GM06990 (cell line): ENCODE data around the gene LRRC15.
A peak's percentile ranks its signal among the peaks of the same experiment; 100 is the strongest.

ENCODE experiments used
- DNase-seq: peaks from one replicate; pipeline ENCODE4 v3.0.0-alpha.2; 2011; ENCODE audit not compliant: insufficient read length; ENCODE audit errors: extremely low read depth
- H3K27me3 ChIP-seq: replicated peaks from 2 replicates; pipeline ENCODE4 v1.6.0; 2011; ENCODE audit warnings: low read length; ENCODE audit not compliant: control insufficient read depth, insufficient read depth
- H3K36me3 ChIP-seq: 2 replicates; pipeline ENCODE4 v1.5.1; 2011; ENCODE audit warnings: low read length; ENCODE audit not compliant: control insufficient read depth, insufficient read depth
- H3K4me3 ChIP-seq: replicated peaks from 2 replicates; pipeline ENCODE4 v1.5.1; 2011; ENCODE audit warnings: low read depth, mild to moderate bottlenecking, control low read depth, low read length
- CTCF ChIP-seq: IDR thresholded peaks from 2 replicates; pipeline ENCODE4 v1.5.1; 2011; ENCODE audit warnings: low read length, control low read depth, mild to moderate bottlenecking, inconsistent platforms; ENCODE audit not compliant: insufficient read depth, poor library complexity, severe bottlenecking

The LRRC15 gene

GRCh38 chr3:194324823-194325327 is 44.7 kb downstream of the LRRC15 start:
- TF ChIP-seq CTCF: no peak
- Histone ChIP-seq H3K36me3 (no peaks in the 10 kb centered on the region), H3K27me3 (no peaks in the 10 kb centered on the region), H3K4me3 (no peak overlapping the region)
- no peak for DNase-seq

GRCh38 chr3:194323785-194324735 is 45.5 kb downstream of the LRRC15 start:
- Histone ChIP-seq H3K4me3 (no peak overlapping the region), H3K36me3 (no peaks in the 10 kb centered on the region), H3K27me3 (no peaks in the 10 kb centered on the region)
- no peak for TF ChIP-seq CTCF
- DNase-seq: peak; percentile 58

- TF ChIP-seq CTCF: no peak
- Histone ChIP-seq H3K36me3 (no peaks in the 10 kb centered on the region), H3K4me3 (no peak overlapping the region), H3K27me3 (no peaks in the 10 kb centered on the region)
- no peak for DNase-seq
These were observed 46.8 kb downstream of the LRRC15 start for GRCh38 chr3:194322678-194323211.

DNA sequence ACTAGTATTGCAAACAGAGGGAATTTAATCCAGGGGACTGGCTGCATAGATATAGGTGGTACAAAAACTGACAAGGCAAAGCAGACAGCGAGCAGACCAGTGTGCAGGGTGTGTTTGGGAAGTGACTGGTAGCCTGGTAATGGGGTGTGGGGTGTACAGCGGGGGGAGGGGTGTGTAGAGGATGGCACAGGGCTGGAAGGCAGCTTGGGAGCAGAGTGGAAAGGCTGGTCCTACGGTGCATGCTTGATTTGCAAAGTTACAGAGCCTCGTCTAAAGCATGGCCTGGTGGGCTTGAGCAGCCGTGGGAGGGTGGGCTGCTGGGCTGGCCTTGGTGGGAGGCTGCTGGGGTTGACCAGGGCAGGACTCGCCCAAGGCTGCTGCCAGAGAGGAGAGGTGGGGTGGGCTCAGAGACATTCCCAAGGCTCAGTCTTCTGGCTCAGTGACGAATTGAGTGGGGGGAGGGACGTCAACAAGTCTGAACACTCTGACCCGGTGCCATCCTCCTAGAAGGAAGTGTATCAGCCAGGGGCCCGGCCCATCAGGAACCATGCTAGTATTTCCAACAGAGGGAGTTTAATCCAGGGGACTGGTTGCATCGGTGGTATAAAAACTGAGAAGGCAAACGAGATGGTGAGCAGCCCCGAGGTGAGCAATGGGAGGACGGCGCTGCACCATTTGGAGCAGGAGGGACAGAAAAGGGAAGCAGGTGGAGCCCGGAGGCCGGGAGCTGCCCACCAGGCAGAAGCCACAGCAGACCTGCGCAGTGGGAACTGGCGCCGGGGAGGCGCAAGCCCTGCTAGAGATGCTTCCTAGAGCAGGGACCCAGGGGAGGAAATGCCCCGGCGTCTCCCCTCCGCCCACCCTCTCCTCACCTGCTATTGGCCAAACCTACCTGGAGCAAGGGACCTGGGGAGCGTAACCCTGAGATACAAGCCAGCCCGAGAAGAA is 47.6 kb downstream of the LRRC15 start:
- H3K4me3 ChIP-seq: no peak overlapping the region
- H3K36me3 ChIP-seq: no peaks in the 10 kb centered on the region
- H3K27me3 ChIP-seq: no peaks in the 10 kb centered on the region
- no peak for TF ChIP-seq CTCF
- DNase-seq: no peak

DNA sequence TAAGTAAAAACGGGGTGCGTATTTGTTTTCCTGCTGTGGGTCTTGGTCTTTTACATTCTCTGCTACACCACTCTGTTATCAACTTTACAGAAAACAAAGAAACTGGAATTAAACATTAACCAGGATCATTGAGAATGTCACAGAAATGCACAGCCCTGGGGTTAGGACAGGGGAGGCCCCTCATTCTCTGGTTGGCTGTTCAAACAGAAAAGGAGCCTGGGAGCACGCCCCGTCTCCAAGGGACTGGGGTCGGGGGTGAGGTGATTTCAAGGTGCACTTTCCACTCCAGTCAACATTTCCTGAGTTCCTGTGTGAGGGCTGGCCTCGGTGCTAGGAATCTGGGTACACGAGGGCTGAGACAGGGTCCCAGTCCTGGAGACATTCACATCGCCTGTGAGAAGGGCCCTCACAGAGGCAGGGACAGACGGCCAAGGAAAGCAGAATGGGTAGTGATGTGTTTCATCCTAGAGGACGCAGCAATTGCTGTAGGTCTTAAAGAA is 48.7 kb downstream of the LRRC15 start:
- TF ChIP-seq CTCF: no peak
- Histone ChIP-seq H3K27me3 (no peaks in the 10 kb centered on the region), H3K36me3 (no peaks in the 10 kb centered on the region), H3K4me3 (no peak overlapping the region)
- DNase-seq: no peak
